A204.1 (cell line): Measurements from ENCODE around the gene NXN.
"Not testable (repeated sequence)": the region's sequence is repeated elsewhere in the genome, so short reads cannot be mapped to it uniquely, and the experiment has no call there.

ENCODE experiments used
- FAIRE-seq: peaks from 2 replicates; lab custom pipeline; 2012; peaks lifted over from hg19 to GRCh38; lab: Jason Lieb, UNC

Gene NXN

GRCh38 chr17:826778-827177 is 152.8 kb downstream of the NXN start:
- no peak for FAIRE-seq

GRCh38 chr17:825216-825615 is 154.4 kb downstream of the NXN start:
- no peak for FAIRE-seq

- FAIRE-seq = no peak
Observed at GRCh38 chr17:824378-824777, 155.2 kb downstream of the NXN start.

- FAIRE-seq = no peak
Observed at GRCh38 chr17:823501-823902, 156.1 kb downstream of the NXN start.

- no peak for FAIRE-seq
Observed at GRCh38 chr17:819251-819650, 160.3 kb downstream of the NXN start.

DNA sequence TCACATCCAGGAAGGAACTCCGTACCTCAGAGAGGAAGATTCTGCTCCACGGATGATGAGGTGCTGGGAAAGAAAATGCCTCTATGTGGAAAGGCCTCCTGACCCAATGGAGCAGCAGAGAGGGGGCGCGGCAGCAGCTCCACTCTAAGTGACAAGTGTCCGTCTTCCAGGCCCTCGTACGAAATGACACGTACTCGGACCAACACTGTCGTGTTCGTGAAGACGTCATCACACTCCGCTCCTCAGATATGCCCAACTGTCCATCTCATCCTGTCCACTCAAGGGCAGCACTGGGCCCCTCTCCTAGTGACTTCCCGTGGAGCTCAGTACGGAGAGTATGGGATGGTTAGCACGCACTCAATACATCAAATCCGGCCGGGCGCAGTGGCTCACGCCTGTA is 165.2 kb downstream of the NXN start:
- no peak for FAIRE-seq

DNA sequence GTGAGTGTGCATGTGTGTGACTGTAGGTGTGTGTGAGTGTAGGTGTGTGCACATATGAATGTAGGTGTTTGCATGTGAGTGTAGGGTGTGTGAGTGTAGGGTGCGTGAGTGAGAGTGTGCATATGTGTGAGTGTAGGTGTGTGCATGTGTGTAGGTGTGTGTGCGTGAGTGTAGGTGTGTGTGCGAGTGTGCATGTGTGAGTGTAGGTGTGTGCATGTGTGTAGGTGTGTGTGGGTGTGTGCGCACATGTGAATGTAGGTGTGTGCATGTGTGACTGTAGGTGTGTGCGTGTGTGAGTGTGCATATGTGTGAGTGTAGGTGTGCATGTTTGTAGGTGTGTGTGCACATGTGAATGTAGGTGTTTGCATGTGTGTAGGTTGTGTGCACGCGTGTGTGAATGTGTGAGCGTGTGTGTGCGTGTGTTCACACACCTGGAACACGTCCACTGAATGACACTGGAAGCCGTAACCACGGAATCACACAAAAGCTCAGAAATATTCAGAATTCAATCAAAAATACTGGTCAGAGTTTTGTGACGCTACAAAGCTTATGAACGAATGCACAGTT is 166.9 kb downstream of the NXN start:
- no peak for FAIRE-seq

DNA sequence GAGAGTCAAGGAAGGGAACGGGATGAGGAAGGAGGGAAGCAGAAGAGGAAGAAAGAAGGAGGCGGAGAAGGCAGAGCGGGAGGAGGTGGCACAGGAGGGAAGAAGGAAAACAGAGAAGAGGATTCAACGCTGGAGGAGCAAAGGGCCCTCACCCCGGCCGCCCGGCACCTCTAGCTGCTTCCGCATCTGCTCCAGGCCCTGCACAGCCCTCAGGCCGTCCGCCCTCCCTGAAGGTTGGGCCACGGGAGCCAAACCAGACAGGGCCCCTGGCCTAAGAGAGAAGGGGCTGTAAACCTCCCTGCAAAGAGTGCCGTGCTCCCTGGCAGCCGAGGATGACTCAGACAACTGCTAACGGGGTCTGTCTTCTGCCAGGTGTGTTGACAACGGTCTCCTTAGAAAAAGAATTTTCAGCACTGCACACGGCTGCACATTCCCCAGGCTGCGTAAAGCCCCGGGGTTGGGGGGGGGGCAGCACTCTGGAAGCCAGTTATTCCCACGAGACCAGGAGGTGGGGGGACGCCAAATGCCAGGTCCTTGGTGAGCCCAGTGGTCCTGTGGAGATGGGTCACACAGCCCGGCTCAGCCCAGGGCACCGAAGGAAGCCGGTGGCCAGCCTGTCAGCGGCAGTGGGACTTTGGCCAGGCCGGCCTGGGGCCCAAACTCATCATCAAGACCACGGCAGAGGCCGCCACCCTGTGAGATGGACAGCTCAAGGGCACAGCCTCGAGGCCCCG is 168.4 kb downstream of the NXN start:
- FAIRE-seq = no peak

GRCh38 chr17:807523-808294 is 171.9 kb downstream of the NXN start:
- FAIRE-seq = no peak

DNA sequence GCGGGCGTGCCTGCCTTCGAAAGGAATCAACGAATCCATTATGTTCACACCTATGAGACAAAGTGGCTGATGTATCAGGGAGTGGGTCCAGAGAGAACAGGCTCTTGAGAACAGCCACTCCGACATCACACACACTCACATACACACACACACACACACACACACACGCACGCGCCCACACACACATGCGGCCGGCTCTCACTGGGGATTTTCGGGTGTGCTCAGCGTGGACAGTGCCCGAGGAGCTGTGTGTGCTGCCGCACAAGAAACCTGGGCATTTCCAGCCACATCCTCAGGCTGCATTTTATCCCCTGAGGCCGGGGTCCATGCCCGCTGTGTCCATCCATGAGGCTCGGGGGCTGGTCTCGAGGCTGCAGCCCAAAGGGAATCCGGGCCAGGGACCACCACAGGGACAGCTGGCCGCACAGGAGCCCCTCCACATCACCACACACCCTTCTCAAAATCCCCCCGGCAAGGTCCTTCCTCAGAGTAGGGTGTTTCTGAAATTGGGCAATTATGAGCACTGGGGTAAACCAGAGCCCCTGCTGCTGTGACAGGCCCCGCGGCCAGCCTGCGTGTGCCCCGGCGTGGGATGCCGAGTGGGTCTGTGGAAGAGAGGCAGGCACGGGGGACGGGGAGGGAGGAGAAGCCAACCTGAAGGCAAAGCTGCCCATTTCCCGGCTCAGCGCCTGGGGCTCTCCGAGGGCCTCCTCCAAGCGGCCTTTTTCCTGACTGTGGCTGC is 172.6 kb downstream of the NXN start:
- no peak for FAIRE-seq

DNA sequence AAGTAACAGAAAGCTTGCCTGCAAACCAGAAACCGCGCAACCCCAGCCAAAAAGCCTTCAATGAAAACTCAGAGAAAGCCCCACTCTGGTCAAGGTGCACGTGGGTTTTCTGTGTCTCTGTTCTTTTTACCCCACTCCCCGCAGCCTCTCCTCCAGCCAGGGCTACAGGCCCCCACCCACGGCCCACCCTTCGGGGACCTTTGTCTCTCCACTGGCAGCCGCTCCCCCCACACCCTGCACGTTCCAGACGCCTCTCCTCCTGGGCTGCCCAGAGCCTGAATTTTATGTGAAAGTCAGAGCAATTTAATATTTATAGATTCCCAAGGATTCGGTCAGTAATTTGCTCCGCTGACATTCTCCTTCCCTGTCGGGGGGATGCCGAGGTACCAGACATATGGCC is 173.2 kb downstream of the NXN start:
- no peak for FAIRE-seq

DNA sequence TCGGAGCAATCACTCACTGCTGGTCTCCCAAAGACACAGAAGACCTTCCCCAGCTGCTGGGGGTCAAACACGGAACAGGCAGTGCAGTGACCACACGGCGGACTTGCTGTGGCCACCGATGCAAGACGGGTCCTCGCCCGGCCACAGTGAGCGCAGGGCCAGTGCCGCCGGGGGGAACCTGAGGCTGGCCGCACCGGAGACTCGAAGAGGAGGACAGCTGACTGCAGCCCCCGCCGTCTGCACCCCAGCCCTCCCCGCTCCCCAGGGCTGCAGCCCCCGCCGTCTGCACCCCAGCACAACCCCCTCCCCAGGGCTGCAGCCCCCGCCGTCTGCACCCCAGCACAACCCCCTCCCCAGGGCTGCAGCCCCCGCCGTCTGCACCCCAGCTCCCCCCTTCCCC is 173.7 kb downstream of the NXN start:
- FAIRE-seq = not testable (repeated sequence)

DNA sequence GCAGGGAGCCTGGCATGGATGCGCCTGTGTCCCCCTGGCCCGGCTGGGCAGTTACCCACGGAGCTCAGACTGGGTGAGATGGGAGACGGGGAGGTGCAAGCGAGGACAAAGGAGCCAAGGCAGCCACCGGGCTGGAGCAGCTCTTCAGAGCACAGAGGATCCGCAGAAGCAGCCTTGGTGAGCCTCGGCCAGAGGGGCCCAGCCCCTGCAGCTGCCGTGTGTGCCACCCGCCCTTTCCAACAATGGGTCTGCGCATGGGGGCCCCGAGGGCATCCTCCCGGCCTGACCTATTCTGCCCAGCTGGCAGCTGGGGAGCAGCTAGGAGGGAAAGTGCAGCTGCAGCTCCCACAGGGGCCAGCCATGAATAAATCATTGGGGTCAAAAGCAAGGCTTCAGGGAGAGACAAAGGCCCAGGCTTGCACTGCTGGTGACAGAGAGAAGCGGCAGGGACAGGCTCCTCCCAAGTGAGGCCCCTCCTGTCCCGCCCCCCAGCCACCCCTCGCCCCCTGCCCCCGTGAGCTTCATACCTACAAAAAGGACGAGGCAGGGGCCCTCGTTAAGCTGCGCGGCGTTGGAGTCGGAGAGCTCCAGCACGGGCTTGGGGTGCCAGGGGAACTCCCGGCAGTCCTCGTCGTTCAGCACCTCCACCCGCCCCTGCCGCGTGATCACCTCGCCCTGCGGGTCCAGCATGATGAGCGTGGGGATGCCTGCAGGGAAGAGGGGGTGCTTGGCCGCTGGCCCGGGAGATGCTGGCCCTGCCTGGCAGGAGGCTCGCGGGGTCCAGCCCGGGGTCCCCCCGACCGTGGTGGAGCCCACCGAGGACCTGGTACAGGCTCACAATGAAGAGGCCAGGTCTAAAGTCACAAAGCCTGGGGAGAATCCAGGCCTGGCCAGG is 174.8 kb downstream of the NXN start:
- FAIRE-seq = no peak

- no peak for FAIRE-seq
Observed at GRCh38 chr17:802901-803881, 176.4 kb downstream of the NXN start.

DNA sequence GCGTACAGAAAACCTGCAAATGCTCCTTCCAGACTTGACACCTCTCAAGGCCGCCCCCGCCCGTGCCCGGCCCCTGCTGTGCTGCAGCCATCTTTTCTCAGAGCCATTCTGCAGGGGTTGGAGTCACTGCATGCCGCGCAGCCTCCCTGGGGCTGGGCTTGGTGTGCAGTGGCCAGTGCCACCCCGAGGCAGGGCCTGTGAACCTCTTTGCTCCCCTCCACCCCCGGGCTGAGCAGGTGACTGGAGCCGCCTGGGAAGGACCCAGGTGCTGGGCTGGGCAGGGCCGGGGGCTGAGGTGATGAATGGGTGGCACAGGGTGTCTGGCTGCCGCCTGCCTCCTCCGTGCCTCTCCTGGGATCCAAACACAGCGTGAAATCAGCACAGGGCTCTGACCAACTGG is 177.1 kb downstream of the NXN start:
- no peak for FAIRE-seq

DNA sequence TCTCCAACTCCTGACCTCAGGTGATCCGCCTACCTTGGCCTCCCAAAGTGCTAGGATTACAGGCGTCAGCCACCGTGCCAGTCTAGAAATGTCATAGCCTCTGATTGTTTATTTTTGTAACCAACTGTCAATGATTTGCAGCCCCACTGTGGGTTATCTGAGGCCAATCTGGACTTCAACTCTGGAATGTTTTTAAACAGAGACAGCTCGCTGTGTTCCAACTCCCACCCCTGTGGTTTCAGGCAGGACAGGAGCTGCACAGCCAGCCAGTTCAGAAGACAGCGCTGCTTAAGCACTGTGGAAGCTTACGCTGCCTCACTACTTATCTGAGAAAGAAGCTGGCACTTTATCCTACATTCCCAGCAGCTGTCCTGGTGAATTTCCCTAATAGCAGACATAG is 177.9 kb downstream of the NXN start:
- no peak for FAIRE-seq

- no peak for FAIRE-seq
Observed at GRCh38 chr17:800446-801242, 178.9 kb downstream of the NXN start.

- FAIRE-seq = no peak
Observed at GRCh38 chr17:799261-799660, 180.3 kb downstream of the NXN start.

DNA sequence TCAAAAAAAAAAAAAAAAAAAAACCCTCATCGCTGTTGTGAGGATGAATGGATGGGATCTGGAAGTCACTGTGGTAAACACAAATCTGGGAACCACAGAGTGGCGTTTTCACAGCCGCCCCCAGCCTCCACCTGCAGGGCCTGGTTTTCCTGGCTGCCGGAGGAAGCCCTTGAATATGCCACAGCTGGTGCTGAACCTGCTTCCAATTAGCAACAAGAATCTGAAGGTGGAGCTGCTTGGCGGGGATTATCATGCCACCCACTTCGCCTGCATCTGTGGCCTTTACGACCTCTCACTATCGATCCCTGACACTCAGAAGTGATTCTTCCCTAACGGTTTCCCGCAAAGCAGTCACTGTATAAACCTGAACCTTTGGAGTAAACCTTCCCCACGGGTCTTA is 181.3 kb downstream of the NXN start:
- no peak for FAIRE-seq
